HEK293 (cell line): ENCODE results near the gene TRAF3IP3.

Experiments
- BCL11A ChIP-seq: fragments of 450-650 bp; formaldehyde crosslinking; IDR thresholded peaks from 2 replicates; pipeline ENCODE4 v1.5.1; 2016; ENCODE audit warnings: low read depth, missing biosample characterization, missing genetic modification characterization
- BCL11B ChIP-seq: fragments of 450-650 bp; formaldehyde crosslinking; IDR thresholded peaks from 2 replicates; pipeline ENCODE4 v1.5.1; 2016; ENCODE audit warnings: low read depth, missing biosample characterization, missing genetic modification characterization
- KLF7 ChIP-seq: fragments of 450-650 bp; formaldehyde crosslinking; IDR thresholded peaks from 2 replicates; pipeline ENCODE4 v1.5.1; 2016; ENCODE audit warnings: missing biosample characterization, missing genetic modification characterization, borderline replicate concordance
- PRDM6 ChIP-seq: fragments of 450-650 bp; formaldehyde crosslinking; IDR thresholded peaks from 2 replicates; pipeline ENCODE4 v1.5.1; 2017; ENCODE audit warnings: missing biosample characterization, missing genetic modification characterization
- SALL2 ChIP-seq: fragments of 450-650 bp; formaldehyde crosslinking; IDR thresholded peaks from 2 replicates; pipeline ENCODE4 v1.5.0; 2017; ENCODE audit warnings: missing biosample characterization, mild to moderate bottlenecking, missing genetic modification characterization, borderline replicate concordance
- ZBTB10 ChIP-seq: fragments of 450-650 bp; formaldehyde crosslinking; IDR thresholded peaks from 2 replicates; pipeline ENCODE4 v1.5.1; 2016; ENCODE audit warnings: missing biosample characterization, missing genetic modification characterization
- ZBTB11 ChIP-seq: fragments of 450-650 bp; formaldehyde crosslinking; conservative IDR thresholded peaks from 2 replicates; pipeline ENCODE4 v1.5.1; 2016; ENCODE audit warnings: low read depth, missing biosample characterization, missing genetic modification characterization
- ZBTB7A ChIP-seq: fragments of 450-650 bp; formaldehyde crosslinking; IDR thresholded peaks from 2 replicates; pipeline ENCODE4 v1.5.1; 2016; ENCODE audit warnings: low read depth, missing biosample characterization, missing genetic modification characterization
- ZFP69B ChIP-seq: fragments of 450-650 bp; formaldehyde crosslinking; IDR thresholded peaks from 2 replicates; pipeline ENCODE4 v1.5.1; 2016; ENCODE audit warnings: missing biosample characterization, missing genetic modification characterization
- ZNF10 ChIP-seq: fragments of 450-650 bp; formaldehyde crosslinking; IDR thresholded peaks from 2 replicates; pipeline ENCODE4 v1.5.1; 2017; ENCODE audit warnings: missing biosample characterization, missing genetic modification characterization
- ZNF148 ChIP-seq: fragments of 450-650 bp; formaldehyde crosslinking; IDR thresholded peaks from 2 replicates; pipeline ENCODE4 v1.5.0; 2017; ENCODE audit warnings: missing biosample characterization, missing genetic modification characterization, borderline replicate concordance
- ZNF274 ChIP-seq, 2 experiments: fragments of 200-500 bp in 1 of 2; fragments of 450-650 bp in 1 of 2; sonication (Bioruptor generic) in 1 of 2; formaldehyde crosslinking in 1 of 2; IDR thresholded peaks; 2 replicates each; pipeline versions ENCODE4 v1.5.1 to v1.6.1; 2014 to 2016; ENCODE audit warnings: borderline replicate concordance in 1 of 2, inconsistent platforms in 1 of 2, low read length in 1 of 2, missing biosample characterization in 1 of 2, missing genetic modification characterization in 1 of 2
- ZNF280D ChIP-seq: fragments of 450-650 bp; formaldehyde crosslinking; IDR thresholded peaks from 2 replicates; pipeline ENCODE4 v1.5.1; 2016; ENCODE audit warnings: missing biosample characterization, missing genetic modification characterization
- ZNF292 ChIP-seq: fragments of 450-650 bp; formaldehyde crosslinking; IDR thresholded peaks from 2 replicates; pipeline ENCODE4 v1.5.1; 2016; ENCODE audit warnings: low read depth, missing biosample characterization, missing genetic modification characterization, borderline replicate concordance
- ZNF37A ChIP-seq: fragments of 450-650 bp; IDR thresholded peaks from 2 replicates; pipeline ENCODE4 v1.5.1; 2018; ENCODE audit warnings: missing biosample characterization, missing genetic modification characterization
- ZNF398 ChIP-seq: fragments of 450-650 bp; formaldehyde crosslinking; IDR thresholded peaks from 2 replicates; pipeline ENCODE4 v1.5.1; 2017; ENCODE audit warnings: missing biosample characterization, missing genetic modification characterization
- ZNF561 ChIP-seq: fragments of 450-650 bp; IDR thresholded peaks from 2 replicates; pipeline ENCODE4 v1.5.1; 2018; ENCODE audit warnings: missing biosample characterization, missing genetic modification characterization, borderline replicate concordance
- ZNF585B ChIP-seq: fragments of 450-650 bp; formaldehyde crosslinking; IDR thresholded peaks from 2 replicates; pipeline ENCODE4 v1.5.1; 2016; ENCODE audit warnings: missing biosample characterization, missing genetic modification characterization
- ZNF629 ChIP-seq: fragments of 450-650 bp; formaldehyde crosslinking; IDR thresholded peaks from 2 replicates; pipeline ENCODE4 v1.5.1; 2017; ENCODE audit warnings: missing biosample characterization, missing genetic modification characterization
- ZXDB ChIP-seq: fragments of 450-650 bp; formaldehyde crosslinking; IDR thresholded peaks from 2 replicates; pipeline ENCODE4 v1.5.1; 2016; ENCODE audit warnings: missing biosample characterization, missing genetic modification characterization

Gene TRAF3IP3

GRCh38 chr1:209827384-209828262 lies 71.8 kb downstream of the TRAF3IP3 start, which contains the start of gene UTP25 (continued):
- TF ChIP-seq ZXDB (tag by site-specific recombination) (peak; percentile 85), SALL2 (no peak), ZNF37A (no peak), ZNF10 (no peak), ZBTB11 (tag by site-specific recombination) (peak; percentile 59), PRDM6 (tag by site-specific recombination) (no peak), ZFP69B (tag by site-specific recombination) (no peak), ZNF561 (tag by site-specific recombination) (no peak), BCL11A (tag by site-specific recombination) (no peak), ZNF148 (tag by site-specific recombination) (no peak), ZNF398 (tag by site-specific recombination) (no peak), ZBTB7A (tag by site-specific recombination) (no peak), ZNF292 (tag by site-specific recombination) (no peak), ZNF280D (tag by site-specific recombination) (no peak), KLF7 (tag by site-specific recombination) (no peak; the same call in 1 of the 2 replicates), ZNF629 (tag by site-specific recombination) (peak; percentile 67), ZBTB10 (tag by site-specific recombination) (peak; percentile 14; the same call in 1 of the 2 replicates), ZNF274 (IDR thresholded peaks at IDR 0.05; ENCODE audit: low read length) (no peak), ZNF274 (tag by site-specific recombination; IDR thresholded peaks at IDR 0.05; ENCODE audit: borderline replicate concordance) (no peak), BCL11B (tag by site-specific recombination) (no peak), ZNF585B (tag by site-specific recombination) (no peak)
